ENCODE results near the gene RFTN1. TPM values are rescaled to one million over a fixed set of nuclear protein-coding genes. Genes with fewer than 3 reads are reported as not detected.

Gene RFTN1
- total RNA-seq, 1 experiment from 2014 or later: 2.2 TPM

- Histone ChIP-seq H3K79me2 (ENCODE audit: insufficient read depth, low read length) (no peaks in the 10 kb centered on the region), H3K23me2 (ENCODE audit: insufficient read length, low read depth, low read length, poor library complexity, severe bottlenecking) (no peaks in the 10 kb centered on the region), H3K79me1 (ENCODE audit: insufficient read depth, low read depth, low read length, poor library complexity, severe bottlenecking) (no peaks in the 10 kb centered on the region), H3K23ac (ENCODE audit: insufficient read length, low read depth, low read length) (no peak overlapping the region), H4K8ac (replicated peaks; ENCODE audit: insufficient read length, low read depth, low read length) (no peak overlapping the region), H3K9me3 (ENCODE audit: control insufficient read depth, low read depth, low read length) (no peaks in the 10 kb centered on the region), H3K18ac (ENCODE audit: insufficient read length, low read depth, low read length) (no peak overlapping the region), H2BK20ac (ENCODE audit: low read depth, low read length, poor library complexity, severe bottlenecking) (no peak overlapping the region), H3K56ac (ENCODE audit: insufficient read length, low read depth, low read length) (no peak overlapping the region), H2AK5ac (ENCODE audit: insufficient read length, low read length) (no peak overlapping the region), H2BK12ac (ENCODE audit: insufficient read length, low read depth, low read length) (no peak overlapping the region), H3K27ac (ENCODE audit: insufficient read length, low read depth, low read length) (no peak overlapping the region), H3K4me1 (ENCODE audit: insufficient read depth, low read length) (no peaks in the 10 kb centered on the region), H3K4ac (ENCODE audit: low read depth, low read length) (no peak overlapping the region), H3K9ac (ENCODE audit: extremely low read depth, insufficient read length, low read length) (no peak overlapping the region), H3K4me2 (ENCODE audit: insufficient read depth, insufficient read length, low read length) (no peak overlapping the region), H2BK5ac (ENCODE audit: insufficient read length, low read length) (no peak overlapping the region), H2BK120ac (ENCODE audit: low read depth, low read length, poor library complexity, severe bottlenecking) (no peak overlapping the region), H3T11ph (ENCODE audit: low read length) (no peak overlapping the region), H3K27me3 (ENCODE audit: insufficient read depth, low read length) (no peaks in the 10 kb centered on the region), H2AFZ (ENCODE audit: low read length) (no peak overlapping the region), H3K14ac (ENCODE audit: insufficient read depth, low read length) (no peak overlapping the region), H4K91ac (ENCODE audit: insufficient read length, low read depth, low read length) (no peak overlapping the region), H2BK15ac (ENCODE audit: low read depth, low read length) (no peak overlapping the region), H4K20me1 (ENCODE audit: control insufficient read depth, insufficient read depth, insufficient read length) (no peaks in the 10 kb centered on the region), H4K5ac (ENCODE audit: insufficient read length, low read depth, low read length) (no peak overlapping the region)
- Mint-ChIP-seq H3K36me3 (ENCODE audit: insufficient read depth in 1 of 3, low read depth in 3 of 3) (peaks cover 0 to 6% (median 5%) of the 10 kb centered on the region in 3 experiments; a peak in 6 of 7 replicates), H3K27ac (no peak overlapping the region), H3K27me3 (ENCODE audit: low read depth) (peaks cover 2% of the 10 kb centered on the region; the same call in 1 of the 2 replicates), H3K9me3 (peaks cover 5 to 6% of the 10 kb centered on the region in 2 experiments; a peak in 3 of 5 replicates), H3K4me1 (peaks cover 12 to 36% of the 10 kb centered on the region in 2 experiments), H3K4me3 (no peak overlapping the region)
- no CpG with 5 or more reads among the region's 6 CpGs for WGBS (ENCODE audit: extremely low coverage, insufficient read length, low lambda C conversion rate)
- no peak for TF ChIP-seq CTCF (conservative IDR thresholded peaks at IDR 0.05)
- no peak for DNase-seq
Observed at GRCh38 chr3:16375891-16376290, 137.6 kb downstream of the RFTN1 start.
